Inferior parietal cortex (tissue), 1 donor: Measurements from ENCODE around the gene PIGH.

Experiments used
- DNase-seq: peaks from one replicate; pipeline ENCODE4 v3.0.0-alpha.2; 2016; ENCODE audit errors: extremely low spot score

PIGH gene

DNA sequence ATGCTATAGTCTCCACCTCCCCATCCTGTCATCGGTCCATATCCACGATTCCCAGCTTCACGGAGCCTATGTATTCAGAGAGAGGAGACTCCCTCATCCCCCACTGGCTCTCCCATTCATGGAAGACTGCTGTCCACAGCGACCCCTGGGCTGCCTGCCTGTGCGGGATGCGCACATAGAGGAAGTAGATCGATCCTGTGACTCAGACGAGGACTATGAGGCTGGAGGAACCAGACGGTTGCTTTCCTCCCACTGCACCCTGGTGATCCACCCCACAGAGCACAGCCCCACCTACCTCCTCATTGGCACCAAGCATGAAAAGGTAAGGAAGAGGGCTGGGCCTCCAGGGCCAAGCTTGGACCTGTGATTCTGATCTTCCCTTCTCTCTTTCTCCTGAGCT is 24.4 kb downstream of the PIGH start:
- no peak for DNase-seq

GRCh38 chr14:67574806-67575205 is 25.3 kb downstream of the PIGH start:
- DNase-seq = no peak

DNA sequence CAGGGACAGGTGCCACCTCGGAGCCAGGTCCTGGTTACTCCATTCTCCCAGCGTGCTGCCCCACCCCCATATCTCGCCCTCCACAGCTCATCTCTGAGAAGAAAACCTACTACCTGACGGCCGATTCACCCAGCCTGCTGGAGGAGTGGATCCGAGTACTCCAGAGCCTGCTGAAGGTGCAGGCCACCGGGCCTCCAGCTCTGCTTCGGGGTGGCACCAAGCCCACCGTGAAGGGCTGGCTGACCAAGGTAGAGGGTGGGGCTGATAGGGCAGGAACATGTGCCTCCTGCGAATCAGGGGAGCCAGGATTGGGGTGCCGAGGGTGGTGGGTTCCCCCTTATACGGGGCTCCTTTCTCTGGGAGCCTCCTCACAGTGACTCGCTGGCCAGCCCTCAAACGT is 25.9 kb downstream of the PIGH start:
- no peak for DNase-seq

DNA sequence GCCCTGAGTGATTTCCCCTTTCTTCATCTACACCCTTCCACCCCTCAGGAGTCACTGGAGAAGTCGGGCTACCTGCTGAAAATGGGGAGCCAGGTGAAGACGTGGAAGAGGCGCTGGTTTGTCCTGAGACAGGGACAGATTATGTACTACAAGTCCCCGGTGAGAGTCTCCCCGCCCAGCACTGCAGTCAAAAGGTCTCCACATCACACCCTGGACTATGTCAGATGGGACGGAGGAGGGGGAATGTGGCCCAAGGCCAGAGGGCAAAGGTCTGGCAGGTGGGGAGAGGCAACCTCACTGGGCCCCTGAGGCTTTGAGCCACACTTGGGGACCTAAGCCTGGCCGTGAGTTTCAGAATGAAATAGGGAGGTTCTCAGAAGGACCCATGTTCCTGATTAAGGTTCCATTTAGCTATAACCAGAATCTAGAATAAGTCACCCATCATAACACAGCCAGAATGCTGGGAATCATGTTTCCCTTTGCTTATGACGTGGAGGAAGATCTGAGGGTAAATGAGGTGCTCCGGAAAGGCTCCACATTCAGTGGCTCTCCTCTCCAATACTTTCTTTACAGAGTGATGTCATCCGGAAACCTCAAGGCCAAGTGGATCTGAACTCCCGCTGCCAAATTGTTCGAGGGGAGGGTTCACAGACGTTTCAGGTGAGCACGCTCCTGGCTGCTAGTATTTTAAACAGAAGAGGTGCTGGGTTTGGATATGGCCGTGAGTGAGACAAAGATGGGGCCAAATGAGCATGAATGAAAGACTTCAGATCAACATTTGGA is 26.6 kb downstream of the PIGH start:
- no peak for DNase-seq

DNA sequence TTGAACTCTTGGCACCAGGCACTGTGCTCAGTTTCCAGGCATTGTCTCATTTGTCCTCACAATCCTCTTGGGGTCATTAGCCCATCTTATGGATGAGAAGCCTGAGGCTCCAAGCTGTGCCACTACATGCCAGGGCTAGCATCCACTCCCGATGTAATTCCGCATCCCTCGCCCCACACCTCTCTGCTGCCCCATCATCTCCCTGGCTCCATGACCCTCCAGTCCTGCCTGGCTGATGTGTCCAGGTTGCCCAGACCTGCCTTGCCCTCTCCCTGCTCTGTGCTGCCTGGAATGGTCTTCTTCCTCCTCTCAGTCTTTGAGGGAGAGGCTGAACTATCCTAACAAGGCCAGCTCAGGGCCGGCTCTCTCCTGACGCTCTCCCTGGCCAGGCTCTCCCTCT is 27.5 kb downstream of the PIGH start:
- no peak for DNase-seq

GRCh38 chr14:67571991-67572323 is 28.1 kb downstream of the PIGH start:
- DNase-seq = no peak

DNA sequence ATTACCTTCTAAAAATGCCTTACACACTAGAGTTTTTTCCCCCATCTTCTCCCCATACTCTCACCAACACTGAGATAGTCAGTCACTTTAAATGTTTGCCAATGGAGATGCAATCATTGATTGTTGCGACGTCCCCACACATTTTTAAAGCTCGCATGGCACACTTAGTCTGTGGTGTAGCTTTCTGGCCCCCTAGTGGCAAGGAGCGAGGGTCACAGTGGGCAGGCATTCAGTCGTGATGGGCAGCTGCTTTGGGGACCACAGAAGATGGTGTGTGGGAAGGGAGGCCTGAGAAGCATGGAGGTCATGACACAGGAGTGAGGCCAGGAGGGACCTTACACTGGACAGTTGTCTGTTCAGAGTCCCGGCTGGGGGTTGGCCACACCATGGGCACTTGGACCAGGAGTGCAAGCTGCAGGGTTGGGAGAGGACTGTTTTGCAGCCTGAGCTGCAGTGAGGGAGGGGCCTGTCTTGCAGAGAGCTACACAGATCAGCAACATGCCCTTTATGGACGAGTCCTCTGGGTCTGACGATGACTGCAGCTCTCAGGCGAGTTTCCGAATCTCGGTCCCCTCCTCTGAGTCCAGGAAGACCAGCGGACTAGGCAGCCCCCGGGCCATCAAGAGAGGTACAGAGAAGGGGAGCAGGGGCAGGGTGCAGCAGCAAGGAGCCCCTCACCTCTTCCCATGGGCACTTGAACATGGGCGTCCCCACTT is 28.6 kb downstream of the PIGH start:
- DNase-seq = peak; percentile 79

GRCh38 chr14:67570453-67570852 is 29.6 kb downstream of the PIGH start:
- no peak for DNase-seq

- DNase-seq = no peak
These were observed 30.3 kb downstream of the PIGH start for GRCh38 chr14:67569651-67570290.

GRCh38 chr14:67569011-67569650 is 30.9 kb downstream of the PIGH start:
- no peak for DNase-seq

GRCh38 chr14:67567654-67568053 is 32.4 kb downstream of the PIGH start:
- DNase-seq = no peak

DNA sequence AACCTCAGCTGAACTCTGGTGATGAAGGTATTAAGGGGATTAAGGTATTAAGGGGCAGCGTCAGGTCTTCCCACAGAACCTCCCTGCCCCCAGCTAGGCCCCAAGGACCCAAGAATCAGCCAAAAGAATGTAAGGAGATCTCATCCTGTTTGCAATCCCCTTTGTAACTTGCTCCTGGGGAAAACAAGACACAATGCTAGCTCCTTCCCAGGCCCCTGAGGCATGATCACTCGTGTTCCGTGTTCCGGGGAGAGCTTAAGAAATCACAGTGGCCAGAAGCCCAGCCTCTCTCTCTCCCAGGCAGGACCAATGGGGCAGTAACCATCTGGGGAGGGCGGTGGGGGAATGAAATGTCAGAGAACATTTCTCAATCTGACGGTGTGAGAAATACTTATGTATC is 33.2 kb downstream of the PIGH start:
- no peak for DNase-seq

GRCh38 chr14:67564236-67564635 is 35.8 kb downstream of the PIGH start:
- DNase-seq = no peak

GRCh38 chr14:67562776-67563150 is 37.3 kb downstream of the PIGH start:
- DNase-seq = no peak

DNA sequence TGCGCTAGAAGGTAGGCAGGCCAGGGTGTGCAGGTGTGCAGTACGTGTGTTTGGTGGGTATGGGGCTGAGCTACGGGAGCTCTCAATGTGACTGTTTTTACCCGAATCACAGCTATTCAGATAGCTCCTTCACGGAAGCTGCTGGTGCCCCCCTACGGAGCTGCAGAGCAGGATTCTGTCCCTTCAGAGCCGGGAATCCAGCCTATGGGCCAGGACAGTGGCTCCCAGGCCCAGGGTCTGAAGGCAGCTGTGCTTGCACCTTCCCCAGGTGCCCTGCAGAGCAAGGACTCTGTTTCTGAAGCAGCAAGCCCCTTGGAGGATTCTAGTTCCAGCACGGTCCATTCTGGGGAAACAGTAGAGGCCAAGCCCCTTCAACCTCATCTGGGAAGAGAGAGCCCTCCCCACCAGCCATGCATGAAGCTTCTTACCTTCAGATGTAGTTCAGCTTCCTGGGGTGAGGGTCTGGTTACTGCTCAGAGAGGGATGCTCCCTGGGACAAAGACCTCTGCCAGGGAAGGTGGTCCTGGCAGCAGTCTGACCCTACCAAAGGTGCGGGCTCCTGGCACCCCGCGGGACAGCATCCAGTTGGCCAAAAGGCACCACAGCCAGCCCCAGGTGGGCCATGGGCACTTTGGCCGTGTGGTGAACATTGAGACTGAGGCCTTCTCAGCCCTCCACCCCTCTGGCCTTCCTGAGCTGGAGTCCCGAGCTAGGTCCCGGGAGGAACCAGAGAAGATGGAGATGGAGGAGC is 37.9 kb downstream of the PIGH start:
- DNase-seq = no peak

DNA sequence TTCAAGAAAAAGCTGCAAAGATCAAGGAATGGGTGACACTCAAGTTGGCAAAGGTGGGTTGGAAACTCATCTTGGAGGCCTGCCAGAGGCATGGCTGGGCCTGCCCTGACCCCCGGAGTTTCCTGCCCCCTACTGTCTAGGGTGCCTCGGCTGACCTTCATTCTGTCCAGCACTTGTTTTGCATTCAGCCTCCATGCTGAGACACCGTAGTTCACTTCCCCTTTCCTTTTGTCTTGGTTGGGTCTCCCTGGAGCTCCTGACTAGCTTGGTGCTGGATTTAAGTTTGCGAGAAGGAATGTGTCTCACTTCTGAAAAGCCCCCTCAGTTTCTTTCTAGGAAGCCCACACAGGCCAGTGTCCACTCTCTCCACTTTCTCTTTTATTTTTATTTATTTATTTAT is 40.4 kb downstream of the PIGH start:
- DNase-seq = no peak

- DNase-seq = no peak
These were observed 42.4 kb downstream of the PIGH start for GRCh38 chr14:67557656-67558055.

DNA sequence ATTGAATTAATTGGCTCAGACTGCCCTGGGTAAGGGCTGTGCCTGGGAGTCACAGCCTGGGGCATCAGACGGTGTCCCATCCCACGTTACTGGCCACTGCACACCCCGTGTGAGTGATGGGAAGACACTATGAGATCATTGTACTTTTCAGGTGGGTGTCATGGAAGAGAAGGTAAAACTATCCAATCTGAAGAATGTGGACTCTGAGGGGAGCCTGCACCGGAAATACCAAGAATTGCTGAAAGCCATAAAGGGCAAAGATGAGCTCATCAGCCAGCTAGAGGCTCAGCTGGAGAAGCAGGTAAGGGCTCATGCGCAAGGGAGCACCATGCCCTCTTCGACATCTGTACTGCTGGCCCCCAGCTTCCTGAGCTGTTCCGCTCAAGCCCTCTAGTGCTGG is 43.0 kb downstream of the PIGH start:
- no peak for DNase-seq

DNA sequence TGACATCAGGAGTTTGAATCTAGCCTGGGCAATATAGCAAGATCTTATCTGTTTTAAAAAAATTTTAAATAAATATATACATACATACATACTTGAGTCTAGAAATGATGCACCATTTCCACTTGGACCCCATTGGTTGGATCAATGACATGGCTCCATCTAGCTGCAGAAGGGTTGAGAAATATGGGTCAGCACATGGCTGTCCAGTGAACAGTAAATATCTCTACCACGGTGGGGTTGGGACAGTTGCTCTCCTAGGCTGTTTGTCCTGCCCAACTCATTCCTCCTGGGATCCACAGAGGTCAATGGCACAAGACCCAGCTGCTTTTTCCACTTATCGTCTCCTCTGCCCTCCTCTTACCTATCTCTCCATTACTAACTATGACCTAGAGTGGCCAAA is 43.4 kb downstream of the PIGH start:
- no peak for DNase-seq

DNA sequence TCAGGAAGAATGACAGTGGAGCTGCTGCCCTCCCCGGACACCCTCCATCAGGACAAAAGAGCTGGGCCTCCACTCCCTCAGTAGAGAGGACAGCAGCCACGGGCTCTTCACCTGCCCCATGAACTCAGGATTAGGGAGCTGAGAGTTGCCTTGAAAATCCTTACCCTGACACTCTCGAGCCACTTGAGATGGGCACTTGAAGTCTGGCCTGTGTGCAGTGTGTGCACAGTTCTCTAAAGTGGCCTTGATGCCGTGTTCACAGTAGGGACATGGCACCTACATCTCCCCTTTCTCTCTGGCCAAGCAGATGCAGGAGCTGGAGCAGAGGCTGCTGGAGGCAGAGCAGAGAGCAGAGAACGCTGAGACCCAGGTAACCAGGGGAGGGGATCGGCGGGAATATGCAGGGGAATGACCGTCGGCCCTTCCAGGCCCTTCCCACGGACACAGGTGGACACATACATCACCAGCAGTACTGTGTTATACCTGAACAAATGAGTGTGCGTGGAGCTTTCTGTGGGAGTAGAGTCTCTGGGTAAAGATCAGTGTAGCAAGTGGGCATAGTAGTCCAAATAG is 44.5 kb downstream of the PIGH start:
- no peak for DNase-seq

- no peak for DNase-seq
These were observed 45.7 kb downstream of the PIGH start for GRCh38 chr14:67554341-67554740.

- DNase-seq = no peak
These were observed 46.5 kb downstream of the PIGH start for GRCh38 chr14:67553547-67553946.
